Gastrocnemius medialis (tissue), 4 donors: ENCODE measurements around the gene KRT20. TPM values are rescaled to one million over a fixed set of nuclear protein-coding genes. Genes with fewer than 3 reads are reported as not detected.
"Not testable (repeated sequence)": the region's sequence is repeated elsewhere in the genome, so short reads cannot be mapped to it uniquely, and the experiment has no call there.

Source experiments
- ATAC-seq, 2 donors: fragments of 150-250 bp; one replicate each; pipeline ENCODE4 v1.9.1; 2016
- DNase-seq, 2 donors: peaks; one replicate each; pipeline ENCODE4 v3.0.0-alpha.2; 2019
- H3K27ac ChIP-seq, 4 donors: fragments of 200-600 bp; sonication (generic); 1 replicate in 1 of 4; 2 replicates in 3 of 4; pipeline ENCODE4 v1.5.1; 2016 to 2018; ENCODE audit warnings: mild to moderate bottlenecking in 2 of 4, moderate library complexity in 1 of 4
- H3K27me3 ChIP-seq, 3 donors: fragments of 200-600 bp; sonication (generic) in 2 of 3; 1 replicate in 1 of 3; 2 replicates in 2 of 3; pipeline versions ENCODE4 v1.5.1 to v1.6.0; 2016 to 2019; ENCODE audit warnings: mild to moderate bottlenecking in 1 of 3, moderate library complexity in 1 of 3
- H3K36me3 ChIP-seq, 2 donors: fragments of 200-600 bp; sonication (generic) in 1 of 2; one replicate each; pipeline ENCODE4 v1.5.1; 2017 to 2018
- H3K4me1 ChIP-seq, 2 donors: fragments of 200-600 bp; sonication (generic) in 1 of 2; one replicate each; pipeline ENCODE4 v1.5.1; 2016 to 2017; ENCODE audit warnings: mild to moderate bottlenecking in 2 of 2
- H3K4me3 ChIP-seq, 4 donors: fragments of 200-600 bp; sonication (generic) in 3 of 4; 1 replicate in 1 of 4; 2 replicates in 3 of 4; pipeline ENCODE4 v1.5.1; 2016 to 2019; ENCODE audit warnings: mild to moderate bottlenecking in 2 of 4
- H3K9me3 ChIP-seq, 3 donors: fragments of 200-600 bp; sonication (generic) in 2 of 3; 1 replicate in 1 of 3; 2 replicates in 2 of 3; pipeline ENCODE4 v1.5.1; 2016 to 2019
- POLR2A ChIP-seq, 2 donors: fragments of 450-650 bp; IDR thresholded peaks; one replicate each; pipeline ENCODE4 v1.6.1; 2017; ENCODE audit warnings: antibody characterized with exemption in 2 of 2, mild to moderate bottlenecking in 2 of 2, moderate library complexity in 2 of 2
- in situ Hi-C, 4 donors: fragments of 200-750 bp; cut with MboI; loops; one replicate each; pipeline versions ENCODE4 v1.15.0 to v1.8.0; 2017; ENCODE audit warnings: low sequenced_read_pairs in 4 of 4
- intact Hi-C: fragments of 100-400 bp; cut with DNase I; formaldehyde crosslinking; loops from one replicate; pipeline ENCODE4 v1.15.1; 2023; ENCODE audit warnings: low total_unique reads
- total RNA-seq, 4 donors: library from RNA; depleted of rRNA; stranded (reverse); fragments of >200 nt; gene quantifications; one replicate each; pipeline versions ENCODE4 v1.1.0 to v1.2.3, GENCODE V29; 2016
- TF ChIP-seq, protein P1 (sequence below), 5 experiments: fragments of 450-650 bp in 3 of 5; fragments of 200-600 bp in 2 of 5; sonication (generic) in 2 of 5; IDR thresholded peaks in 4 of 5; conservative IDR thresholded peaks in 1 of 5; 1 replicate in 4 of 5; 2 replicates in 1 of 5; pipeline ENCODE4 v1.5.1; 2016 to 2019; ENCODE audit warnings: antibody characterized with exemption in 5 of 5, mild to moderate bottlenecking in 3 of 5, moderate library complexity in 3 of 5

Gene KRT20
- total RNA-seq, 4 donors from 2014 or later = 2.7 TPM; not detected in 3

DNA sequence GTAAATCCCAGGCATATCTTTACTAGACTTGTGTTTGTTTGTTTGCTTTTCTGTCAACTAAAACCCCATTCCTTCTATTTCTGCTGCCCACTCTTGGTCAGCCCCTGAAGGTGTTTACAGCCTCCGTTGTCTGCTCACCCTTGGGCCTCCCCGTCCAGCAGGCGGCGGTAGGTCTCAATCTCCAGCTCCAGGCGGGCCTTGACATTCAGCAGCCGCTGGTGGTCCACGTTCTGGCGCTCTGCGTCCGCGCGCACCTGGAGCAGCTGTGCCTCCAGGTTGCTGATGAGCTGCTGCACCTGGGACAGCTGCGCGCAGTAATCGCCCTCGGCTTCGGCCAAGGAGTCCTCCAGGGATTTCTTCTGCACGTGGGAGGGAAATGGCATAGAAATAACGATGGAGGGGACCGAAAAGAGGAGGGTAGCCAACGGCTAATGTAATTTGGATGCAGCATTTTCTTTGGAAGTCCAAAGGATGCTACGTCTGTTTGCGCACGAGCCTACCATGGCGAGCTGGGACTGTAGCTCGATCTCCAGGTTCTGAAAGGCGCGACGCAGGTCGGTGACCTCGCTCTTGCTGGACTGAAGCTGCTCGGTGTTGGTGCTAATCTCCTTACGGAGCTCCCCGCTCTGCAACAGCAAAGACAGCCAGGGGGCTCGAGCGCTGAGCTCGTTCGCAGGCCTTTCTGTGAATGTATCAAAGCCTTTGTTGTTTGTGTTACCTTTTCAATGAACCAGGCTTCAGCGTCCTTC is 21.9 kb downstream of the KRT20 start:
- ATAC-seq (no peak), DNase-seq (no peak)
- Histone ChIP-seq H3K9me3 (no peaks in the 10 kb centered on the region), H3K36me3 (no peaks in the 10 kb centered on the region), H3K4me1 (no peaks in the 10 kb centered on the region), H3K27ac (no peak overlapping the region), H3K27me3 (peaks cover 0 to 3% (median 0%) of the 10 kb centered on the region in 3 donors), H3K4me3 (no peak overlapping the region)
- TF ChIP-seq, protein P1, sequence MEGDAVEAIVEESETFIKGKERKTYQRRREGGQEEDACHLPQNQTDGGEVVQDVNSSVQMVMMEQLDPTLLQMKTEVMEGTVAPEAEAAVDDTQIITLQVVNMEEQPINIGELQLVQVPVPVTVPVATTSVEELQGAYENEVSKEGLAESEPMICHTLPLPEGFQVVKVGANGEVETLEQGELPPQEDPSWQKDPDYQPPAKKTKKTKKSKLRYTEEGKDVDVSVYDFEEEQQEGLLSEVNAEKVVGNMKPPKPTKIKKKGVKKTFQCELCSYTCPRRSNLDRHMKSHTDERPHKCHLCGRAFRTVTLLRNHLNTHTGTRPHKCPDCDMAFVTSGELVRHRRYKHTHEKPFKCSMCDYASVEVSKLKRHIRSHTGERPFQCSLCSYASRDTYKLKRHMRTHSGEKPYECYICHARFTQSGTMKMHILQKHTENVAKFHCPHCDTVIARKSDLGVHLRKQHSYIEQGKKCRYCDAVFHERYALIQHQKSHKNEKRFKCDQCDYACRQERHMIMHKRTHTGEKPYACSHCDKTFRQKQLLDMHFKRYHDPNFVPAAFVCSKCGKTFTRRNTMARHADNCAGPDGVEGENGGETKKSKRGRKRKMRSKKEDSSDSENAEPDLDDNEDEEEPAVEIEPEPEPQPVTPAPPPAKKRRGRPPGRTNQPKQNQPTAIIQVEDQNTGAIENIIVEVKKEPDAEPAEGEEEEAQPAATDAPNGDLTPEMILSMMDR (IDR thresholded peaks at IDR 0.05 in 4 of 5, conservative IDR thresholded peaks at IDR 0.05 in 1 of 5) = no peak
- intact Hi-C loops = no loop called here
- in situ Hi-C loops = loop anchor here in 1 of 4 donors (25.0 kb wide), 1 partner anchor 99 kb away; the partner anchor contains the start of gene KRT39

DNA sequence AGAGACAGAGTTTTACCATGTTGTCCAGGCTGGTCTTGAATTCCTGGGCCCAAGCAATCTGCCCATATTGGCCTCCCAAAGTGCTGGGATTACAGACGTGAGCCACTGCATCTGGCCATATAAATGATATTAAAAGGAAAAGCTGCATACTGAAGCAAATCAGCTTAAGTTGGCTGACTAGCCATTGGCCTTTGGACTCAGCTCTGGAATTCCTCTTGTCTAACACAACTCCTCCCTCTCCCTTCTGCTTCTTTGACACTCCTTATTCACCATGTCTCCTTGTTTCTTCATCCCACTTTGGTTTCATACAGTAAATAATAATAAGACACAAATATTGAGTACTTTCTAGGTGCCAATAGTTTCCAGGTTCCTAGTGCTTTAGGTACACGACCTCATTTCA is 25.5 kb downstream of the KRT20 start:
- in situ Hi-C loops = loop anchor here in 1 of 4 donors (25.0 kb wide), 1 partner anchor 103 kb away; the partner anchor contains the start of gene KRT39
- DNase-seq (no peak), ATAC-seq (no peak)
- intact Hi-C loops = no loop called here
- Histone ChIP-seq H3K4me1 (peaks cover 4% of the 10 kb centered on the region in 2 donors), H3K4me3 (no peak overlapping the region), H3K9me3 (no peaks in the 10 kb centered on the region), H3K27ac (no peak overlapping the region), H3K36me3 (no peaks in the 10 kb centered on the region), H3K27me3 (peaks cover 0 to 3% (median 0%) of the 10 kb centered on the region in 3 donors)
- TF ChIP-seq POLR2A (IDR thresholded peaks at IDR 0.05) = no peak
- TF ChIP-seq, protein P1 (IDR thresholded peaks at IDR 0.05 in 4 of 5, conservative IDR thresholded peaks at IDR 0.05 in 1 of 5) = no peak

DNA sequence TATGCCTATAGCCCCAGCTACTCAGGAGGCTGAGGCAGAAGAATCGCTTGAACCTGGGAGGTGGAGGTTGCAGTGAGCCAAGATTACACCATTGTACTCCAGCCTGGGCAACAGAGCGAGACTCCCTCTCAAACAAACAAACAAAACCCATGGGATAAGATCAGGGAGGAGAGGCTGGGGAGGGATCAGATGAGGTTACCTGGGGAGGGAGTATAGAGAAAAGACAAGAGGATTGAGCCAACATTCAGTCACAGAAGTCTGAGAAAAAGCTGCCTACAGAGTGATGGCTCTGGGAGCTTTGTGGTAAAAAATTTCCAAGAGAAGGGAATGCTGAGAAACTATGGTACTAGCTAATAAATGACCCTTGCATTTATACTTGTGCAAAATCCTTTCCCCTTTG is 26.4 kb downstream of the KRT20 start:
- H3K27ac ChIP-seq, H3K9me3 ChIP-seq, ATAC-seq, H3K36me3 ChIP-seq, DNase-seq, H3K4me1 ChIP-seq, intact Hi-C loops, H3K4me3 ChIP-seq, H3K27me3 ChIP-seq: not testable (repeated sequence)
- in situ Hi-C loops = loop anchor here in 1 of 4 donors (25.0 kb wide), 1 partner anchor 104 kb away; the partner anchor contains the start of gene KRT39

- TF ChIP-seq, protein P1 (IDR thresholded peaks at IDR 0.05 in 4 of 5, conservative IDR thresholded peaks at IDR 0.05 in 1 of 5) = no peak
- no peak for TF ChIP-seq POLR2A (IDR thresholded peaks at IDR 0.05)
- DNase-seq (no peak), ATAC-seq (peak in 1 of 2 donors; percentile 19)
- intact Hi-C loops (loop anchor here (2.0 kb wide), 1 partner anchor 791 kb away; no protein-coding TSS in a partner anchor), in situ Hi-C loops (loop anchor here in 1 of 4 donors (25.0 kb wide), 1 partner anchor 105 kb away; the partner anchor contains the start of gene KRT39)
- H3K4me3 ChIP-seq = no peak overlapping the region
- H3K9me3 ChIP-seq = no peaks in the 10 kb centered on the region
- H3K27ac ChIP-seq = no peak overlapping the region
- H3K36me3 ChIP-seq = no peaks in the 10 kb centered on the region
- H3K4me1 ChIP-seq = peaks cover 4% of the 10 kb centered on the region in 2 donors
- H3K27me3 ChIP-seq = peaks cover 0 to 3% (median 0%) of the 10 kb centered on the region in 3 donors
Measured at GRCh38 chr17:40857535-40857934, 27.5 kb downstream of the KRT20 start.

DNA sequence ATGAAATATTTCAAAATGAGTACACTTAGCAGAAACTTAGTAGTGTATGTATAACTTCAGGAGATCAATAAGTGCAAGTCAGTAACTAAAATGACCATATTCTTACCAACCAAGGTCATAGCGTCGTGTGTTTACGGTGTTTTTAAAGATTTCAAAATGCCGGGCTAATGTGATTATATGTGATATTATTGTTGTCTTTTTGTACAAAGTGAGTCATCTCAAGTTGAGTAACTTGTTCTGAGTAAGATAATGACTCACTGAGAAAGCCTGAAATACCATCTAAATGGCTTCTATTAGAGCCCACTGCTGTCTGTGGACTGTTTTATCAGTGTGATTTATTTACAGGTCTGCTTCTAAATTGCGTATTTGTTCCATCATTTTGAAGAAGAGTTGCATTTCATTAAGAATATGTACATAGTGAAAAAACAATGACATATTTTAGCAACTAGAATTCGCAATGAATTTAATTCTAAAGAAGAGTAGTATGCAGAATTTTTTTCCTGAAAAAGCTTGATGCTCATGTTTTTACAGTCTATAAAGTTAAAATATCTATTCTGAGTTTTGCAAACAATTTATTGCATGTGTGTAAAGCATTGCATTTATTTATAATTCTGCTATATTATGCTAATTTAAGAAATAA is 30.7 kb downstream of the KRT20 start:
- Histone ChIP-seq H3K9me3 (no peaks in the 10 kb centered on the region), H3K4me3 (no peak overlapping the region), H3K27ac (no peak overlapping the region), H3K27me3 (no peaks in the 10 kb centered on the region), H3K36me3 (no peaks in the 10 kb centered on the region), H3K4me1 (peaks cover 4% of the 10 kb centered on the region in 2 donors)
- DNase-seq (no peak), ATAC-seq (peak; percentile 51 to 63)
- TF ChIP-seq POLR2A (IDR thresholded peaks at IDR 0.05) = no peak
- TF ChIP-seq, protein P1 (IDR thresholded peaks at IDR 0.05 in 4 of 5, conservative IDR thresholded peaks at IDR 0.05 in 1 of 5) = no peak
- in situ Hi-C loops (loop anchor here in 1 of 4 donors (25.0 kb wide), 1 partner anchor 108 kb away; the partner anchor contains the start of gene KRT39), intact Hi-C loops (no loop called here)
